Mesendoderm (in vitro differentiated cells): Measurements from ENCODE around the gene ARFGAP3.

Source experiments
- DNase-seq: peaks from one replicate; pipeline ENCODE4 v3.0.0; 2013
- H2AK5ac ChIP-seq: 2 replicates; pipeline ENCODE4 v1.6.1; 2013; ENCODE audit warnings: low read length, inconsistent platforms
- H2BK120ac ChIP-seq: 2 replicates; pipeline ENCODE4 v1.6.1; 2013; ENCODE audit warnings: low read depth, mild to moderate bottlenecking, low read length, moderate library complexity, mixed read lengths
- H2BK15ac ChIP-seq: replicated peaks from 2 replicates; pipeline ENCODE4 v1.6.1; 2013; ENCODE audit warnings: low read depth, mild to moderate bottlenecking, moderate library complexity
- H2BK5ac ChIP-seq: 2 replicates; pipeline ENCODE4 v1.6.1; 2013; ENCODE audit warnings: low read length, inconsistent platforms
- H3K18ac ChIP-seq: 2 replicates; pipeline ENCODE4 v1.6.1; 2013; ENCODE audit warnings: mild to moderate bottlenecking, low read length, mixed read lengths
- H3K23ac ChIP-seq: one replicate; pipeline ENCODE4 v1.6.1; 2013; ENCODE audit warnings: low read length
- H3K27ac ChIP-seq: 2 replicates; pipeline ENCODE4 v1.5.1; 2013; ENCODE audit warnings: low read depth, mild to moderate bottlenecking, inconsistent platforms, low read length, moderate library complexity
- H3K27me3 ChIP-seq: 2 replicates; pipeline ENCODE4 v1.6.1; 2013; ENCODE audit warnings: low read length, control low read depth, mild to moderate bottlenecking, inconsistent platforms; ENCODE audit not compliant: insufficient read depth, poor library complexity
- H3K36me3 ChIP-seq: 2 replicates; pipeline ENCODE4 v1.6.1; 2013; ENCODE audit warnings: low read length, inconsistent platforms; ENCODE audit not compliant: control insufficient read depth, insufficient read depth
- H3K4ac ChIP-seq: one replicate; pipeline ENCODE4 v1.6.1; 2013; ENCODE audit warnings: low read depth, mild to moderate bottlenecking, low read length, moderate library complexity
- H3K4me1 ChIP-seq: 2 replicates; pipeline ENCODE4 v1.6.1; 2013; ENCODE audit warnings: low read depth, low read length, inconsistent platforms; ENCODE audit not compliant: control insufficient read depth
- H3K4me2 ChIP-seq: 2 replicates; pipeline ENCODE4 v1.6.1; 2013; ENCODE audit warnings: low read length
- H3K4me3 ChIP-seq: 2 replicates; pipeline ENCODE4 v1.5.1; 2013; ENCODE audit warnings: mild to moderate bottlenecking, low read length
- H3K56ac ChIP-seq: one replicate; pipeline ENCODE4 v1.6.1; 2013; ENCODE audit warnings: low read length
- H3K79me1 ChIP-seq: 2 replicates; pipeline ENCODE4 v1.6.1; 2013; ENCODE audit warnings: low read length, inconsistent platforms
- H3K79me2 ChIP-seq: 2 replicates; pipeline ENCODE4 v1.6.1; 2013; ENCODE audit warnings: mild to moderate bottlenecking, low read length; ENCODE audit not compliant: control insufficient read depth, insufficient read depth
- H3K9ac ChIP-seq: 2 replicates; pipeline ENCODE4 v1.6.1; 2013; ENCODE audit warnings: low read length, inconsistent platforms
- H4K5ac ChIP-seq: one replicate; pipeline ENCODE4 v1.6.1; 2013; ENCODE audit warnings: low read length
- H4K8ac ChIP-seq: one replicate; pipeline ENCODE4 v1.6.1; 2013; ENCODE audit warnings: low read depth, mild to moderate bottlenecking, control low read depth, low read length, moderate library complexity
- WGBS: extraction: QIAGEN DNeasy Blood & Tissue Kit; methylation state at CpG from one replicate; pipeline ENCODE4 v1.1.7; 2013; ENCODE audit warnings: low lambda C conversion rate, missing lambda C conversion rate; ENCODE audit not compliant: insufficient coverage; ENCODE audit errors: extremely low coverage; 5-methylcytosine and 5-hydroxymethylcytosine counted together

ARFGAP3 gene

GRCh38 chr22:42892571-42893316, 35.7 kb upstream of the ARFGAP3 start:
- no peak overlapping the region for H3K27ac ChIP-seq
- peaks cover 10% of the 10 kb centered on the region for H3K36me3 ChIP-seq
- no peak overlapping the region for H3K23ac ChIP-seq
- DNase-seq: no peak
- no peaks in the 10 kb centered on the region for H3K27me3 ChIP-seq
- no peak overlapping the region for H4K5ac ChIP-seq
- no peak overlapping the region for H3K4me3 ChIP-seq
- H3K56ac ChIP-seq: no peak overlapping the region
- H2BK15ac ChIP-seq: no peak overlapping the region
- no peaks in the 10 kb centered on the region for H3K4me1 ChIP-seq
- no CpG with 5 or more reads among the region's 10 CpGs for WGBS
- no peak overlapping the region for H3K9ac ChIP-seq
- no peak overlapping the region for H4K8ac ChIP-seq
- H3K4ac ChIP-seq: no peak overlapping the region
- no peak overlapping the region for H2BK5ac ChIP-seq
- H2AK5ac ChIP-seq: no peak overlapping the region
- H3K79me1 ChIP-seq: peaks cover 9% of the 10 kb centered on the region
- no peak overlapping the region for H2BK120ac ChIP-seq
- no peak overlapping the region for H3K4me2 ChIP-seq
- no peak overlapping the region for H3K18ac ChIP-seq
- peaks cover 2% of the 10 kb centered on the region for H3K79me2 ChIP-seq

DNA sequence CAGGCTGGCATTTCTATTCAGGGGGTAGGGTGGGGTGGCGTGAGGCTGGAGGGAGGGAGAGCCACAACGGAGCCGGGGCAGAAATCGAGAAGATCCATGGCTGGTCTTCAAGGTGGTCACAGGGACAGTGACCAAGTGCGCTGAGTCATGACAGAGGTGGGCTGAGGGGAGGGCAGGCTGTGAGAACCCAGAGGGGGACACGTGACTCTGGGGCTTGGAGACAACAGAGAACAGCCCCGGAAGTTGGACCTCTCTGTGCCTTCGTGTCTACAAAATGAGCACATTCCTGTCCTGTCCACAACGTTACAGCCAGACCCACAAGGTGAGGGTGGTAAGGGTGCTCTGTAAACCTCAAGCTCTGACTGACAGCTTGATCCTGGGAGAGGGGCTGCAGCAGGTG, 35.1 kb upstream of the ARFGAP3 start:
- Histone ChIP-seq H3K27me3 (no peaks in the 10 kb centered on the region), H3K9ac (no peak overlapping the region), H4K8ac (no peak overlapping the region), H3K18ac (no peak overlapping the region), H3K36me3 (peaks cover 12% of the 10 kb centered on the region), H2BK5ac (no peak overlapping the region), H3K56ac (no peak overlapping the region), H4K5ac (no peak overlapping the region), H2AK5ac (no peak overlapping the region), H3K4me2 (no peak overlapping the region), H3K27ac (no peak overlapping the region), H3K79me2 (no peaks in the 10 kb centered on the region), H3K4me1 (no peaks in the 10 kb centered on the region), H3K79me1 (peaks cover 6% of the 10 kb centered on the region), H2BK120ac (no peak overlapping the region), H2BK15ac (no peak overlapping the region), H3K4me3 (no peak overlapping the region), H3K4ac (no peak overlapping the region), H3K23ac (no peak overlapping the region)
- DNase-seq: no peak
- WGBS: no CpG with 5 or more reads among the region's 9 CpGs

DNA sequence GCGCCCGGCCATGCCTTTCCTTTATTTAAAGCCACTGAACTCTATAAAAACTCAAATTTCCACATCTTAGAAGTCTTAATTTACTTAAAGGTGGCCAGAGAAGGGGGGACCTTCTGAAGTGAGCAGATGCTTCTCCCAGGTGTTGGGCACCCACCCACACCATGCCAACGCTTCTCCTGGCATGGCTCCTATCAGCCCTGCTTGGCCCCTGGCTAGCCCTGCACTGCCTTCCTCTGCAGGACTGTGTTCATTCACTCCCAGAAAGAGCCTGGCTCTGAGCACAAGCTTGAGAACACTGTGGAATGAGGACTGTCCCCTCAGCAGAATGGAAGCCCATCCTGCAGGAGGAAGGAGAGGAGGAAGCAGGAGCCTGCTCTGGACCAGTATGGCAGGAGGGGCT, 34.6 kb upstream of the ARFGAP3 start:
- no peak overlapping the region for H3K4me2 ChIP-seq
- no peak overlapping the region for H3K27ac ChIP-seq
- H3K4ac ChIP-seq: no peak overlapping the region

GRCh38 chr22:42891008-42891407, 33.9 kb upstream of the ARFGAP3 start:
- Histone ChIP-seq H3K27me3 (no peaks in the 10 kb centered on the region), H2BK5ac (no peak overlapping the region)

More for the DNA sequence above, 34.6 kb upstream of the ARFGAP3 start:
- Histone ChIP-seq H4K5ac (no peak overlapping the region), H2AK5ac (no peak overlapping the region), H4K8ac (no peak overlapping the region), H3K27me3 (no peaks in the 10 kb centered on the region), H3K4me3 (no peak overlapping the region), H2BK15ac (no peak overlapping the region), H3K79me1 (peaks cover 6% of the 10 kb centered on the region), H2BK5ac (no peak overlapping the region), H3K9ac (no peak overlapping the region), H2BK120ac (no peak overlapping the region), H3K79me2 (no peaks in the 10 kb centered on the region), H3K56ac (no peak overlapping the region), H3K4me1 (no peaks in the 10 kb centered on the region), H3K18ac (no peak overlapping the region), H3K23ac (no peak overlapping the region), H3K36me3 (peaks cover 12% of the 10 kb centered on the region)
- no CpG with 5 or more reads among the region's 3 CpGs for WGBS
- DNase-seq: no peak

DNA sequence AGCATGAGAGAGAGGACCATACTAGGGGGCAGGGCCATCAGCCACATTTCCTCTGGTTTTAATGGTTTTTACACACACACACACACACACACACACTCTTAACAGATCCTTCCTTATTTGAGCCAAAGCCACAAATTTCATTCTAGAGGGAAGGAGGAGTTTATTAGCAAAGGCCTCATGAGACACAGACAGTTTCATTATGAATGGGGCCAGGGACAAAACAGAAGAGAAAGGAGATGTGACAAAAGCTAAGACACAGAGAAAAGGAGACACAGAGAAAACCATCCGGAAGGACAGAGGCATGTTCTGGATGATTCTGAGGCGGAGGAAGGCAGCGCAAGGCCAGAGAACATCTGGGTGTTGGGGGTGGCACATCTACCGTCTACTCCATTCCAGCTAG, 32.2 kb upstream of the ARFGAP3 start:
- no peak overlapping the region for H3K56ac ChIP-seq
- no peak overlapping the region for H2AK5ac ChIP-seq
- no peak overlapping the region for H4K5ac ChIP-seq
- H3K23ac ChIP-seq: no peak overlapping the region
- no peak overlapping the region for H3K9ac ChIP-seq
- H2BK15ac ChIP-seq: no peak overlapping the region
- H3K18ac ChIP-seq: no peak overlapping the region
- H3K4ac ChIP-seq: no peak overlapping the region
- H2BK120ac ChIP-seq: no peak overlapping the region
- H3K4me1 ChIP-seq: peaks cover 11% of the 10 kb centered on the region
- H3K27ac ChIP-seq: no peak overlapping the region
- WGBS: no CpG with 5 or more reads among the region's 4 CpGs
- no peak overlapping the region for H3K4me2 ChIP-seq
- peaks cover 2% of the 10 kb centered on the region for H3K79me1 ChIP-seq
- H3K4me3 ChIP-seq: no peak overlapping the region
- no peaks in the 10 kb centered on the region for H3K79me2 ChIP-seq
- H3K27me3 ChIP-seq: no peaks in the 10 kb centered on the region
- no peak overlapping the region for H2BK5ac ChIP-seq
- peaks cover 12% of the 10 kb centered on the region for H3K36me3 ChIP-seq
- H4K8ac ChIP-seq: no peak overlapping the region
- DNase-seq: no peak

More at GRCh38 chr22:42891008-42891407, 33.9 kb upstream of the ARFGAP3 start:
- no peak overlapping the region for H3K18ac ChIP-seq
- H3K4me1 ChIP-seq: no peaks in the 10 kb centered on the region
- peaks cover 12% of the 10 kb centered on the region for H3K36me3 ChIP-seq
- no peak overlapping the region for H4K5ac ChIP-seq
- H3K4me2 ChIP-seq: no peak overlapping the region
- H2BK120ac ChIP-seq: no peak overlapping the region
- H4K8ac ChIP-seq: no peak overlapping the region
- H3K56ac ChIP-seq: no peak overlapping the region
- no peak for DNase-seq
- no peak overlapping the region for H3K4ac ChIP-seq
- H3K27ac ChIP-seq: no peak overlapping the region
- H3K23ac ChIP-seq: no peak overlapping the region
- no peak overlapping the region for H3K9ac ChIP-seq
- no peak overlapping the region for H3K4me3 ChIP-seq
- H2AK5ac ChIP-seq: no peak overlapping the region
- H2BK15ac ChIP-seq: no peak overlapping the region
- peaks cover 4% of the 10 kb centered on the region for H3K79me1 ChIP-seq
- H3K79me2 ChIP-seq: no peaks in the 10 kb centered on the region
- WGBS: no CpG with 5 or more reads among the region's 13 CpGs
